ENCODE measurements around the gene AFP. TPM values are rescaled to one million over a fixed set of nuclear protein-coding genes. Genes with fewer than 3 reads are reported as not detected.

The AFP gene
- total RNA-seq, 1 experiment from 2014 or later: 4.9 TPM

DNA sequence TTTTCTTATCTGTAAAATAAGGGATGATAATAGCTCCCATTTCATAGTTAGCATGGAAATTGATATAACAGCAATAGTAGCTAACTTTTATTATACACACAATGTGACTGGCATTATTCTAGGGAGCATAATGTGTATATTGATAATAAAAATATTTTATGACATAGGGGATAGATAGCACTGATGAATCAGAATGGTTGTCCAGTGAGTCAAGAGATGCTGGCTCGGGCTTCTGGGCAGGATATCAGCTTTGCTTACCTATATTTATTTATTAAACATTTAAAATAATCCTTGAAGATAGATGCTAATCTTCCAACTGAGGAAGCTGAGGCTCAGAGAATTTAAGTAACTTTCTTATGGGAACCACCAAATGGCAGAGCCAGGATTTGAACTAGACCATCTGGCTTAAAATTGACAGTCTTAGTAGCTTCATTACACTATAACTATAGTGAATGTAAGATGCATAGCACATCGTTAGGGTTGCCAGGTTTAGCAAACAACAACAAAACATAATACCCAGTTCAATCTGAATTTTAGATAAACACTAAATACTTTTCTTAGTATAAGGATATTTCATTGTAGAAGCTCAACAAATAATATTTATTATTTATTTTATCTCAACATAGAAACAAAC lies 2.7 kb downstream of the AFP start:
- Histone ChIP-seq H2BK5ac (ENCODE audit: insufficient read length, low read length) (no peak overlapping the region), H2AFZ (ENCODE audit: low read length) (no peak overlapping the region), H3K79me2 (ENCODE audit: insufficient read depth, low read length) (no peaks in the 10 kb centered on the region), H3K79me1 (ENCODE audit: insufficient read depth, low read depth, low read length, poor library complexity, severe bottlenecking) (no peaks in the 10 kb centered on the region), H3K18ac (ENCODE audit: insufficient read length, low read depth, low read length) (no peak overlapping the region), H4K8ac (replicated peaks; ENCODE audit: insufficient read length, low read depth, low read length) (no peak overlapping the region), H3T11ph (ENCODE audit: low read length) (no peak overlapping the region), H2BK12ac (ENCODE audit: insufficient read length, low read depth, low read length) (no peak overlapping the region), H4K5ac (ENCODE audit: insufficient read length, low read depth, low read length) (no peak overlapping the region), H3K4me2 (ENCODE audit: insufficient read depth, insufficient read length, low read length) (no peak overlapping the region), H3K27ac (ENCODE audit: insufficient read length, low read depth, low read length) (no peak overlapping the region), H3K27me3 (ENCODE audit: insufficient read depth, low read length) (no peaks in the 10 kb centered on the region), H3K14ac (ENCODE audit: insufficient read depth, low read length) (no peak overlapping the region), H2BK120ac (ENCODE audit: low read depth, low read length, poor library complexity, severe bottlenecking) (no peak overlapping the region), H2AK5ac (ENCODE audit: insufficient read length, low read length) (no peak overlapping the region), H3K56ac (ENCODE audit: insufficient read length, low read depth, low read length) (no peak overlapping the region), H4K91ac (ENCODE audit: insufficient read length, low read depth, low read length) (no peak overlapping the region), H3K4me1 (ENCODE audit: insufficient read depth, low read length) (no peaks in the 10 kb centered on the region), H4K20me1 (ENCODE audit: control insufficient read depth, insufficient read depth, insufficient read length) (no peaks in the 10 kb centered on the region), H3K9me3 (ENCODE audit: control insufficient read depth, low read depth, low read length) (no peaks in the 10 kb centered on the region), H2BK15ac (ENCODE audit: low read depth, low read length) (no peak overlapping the region), H3K23ac (ENCODE audit: insufficient read length, low read depth, low read length) (no peak overlapping the region), H3K23me2 (ENCODE audit: insufficient read length, low read depth, low read length, poor library complexity, severe bottlenecking) (no peaks in the 10 kb centered on the region), H3K9ac (ENCODE audit: extremely low read depth, insufficient read length, low read length) (no peak overlapping the region), H3K4ac (ENCODE audit: low read depth, low read length) (no peak overlapping the region), H2BK20ac (ENCODE audit: low read depth, low read length, poor library complexity, severe bottlenecking) (no peak overlapping the region)
- H3K36me3 Mint-ChIP-seq (ENCODE audit: insufficient read depth in 1 of 3, low read depth in 3 of 3): no peaks in the 10 kb centered on the region
- H3K4me3 Mint-ChIP-seq: no peak overlapping the region
- no peak for DNase-seq
- TF ChIP-seq, protein P1, sequence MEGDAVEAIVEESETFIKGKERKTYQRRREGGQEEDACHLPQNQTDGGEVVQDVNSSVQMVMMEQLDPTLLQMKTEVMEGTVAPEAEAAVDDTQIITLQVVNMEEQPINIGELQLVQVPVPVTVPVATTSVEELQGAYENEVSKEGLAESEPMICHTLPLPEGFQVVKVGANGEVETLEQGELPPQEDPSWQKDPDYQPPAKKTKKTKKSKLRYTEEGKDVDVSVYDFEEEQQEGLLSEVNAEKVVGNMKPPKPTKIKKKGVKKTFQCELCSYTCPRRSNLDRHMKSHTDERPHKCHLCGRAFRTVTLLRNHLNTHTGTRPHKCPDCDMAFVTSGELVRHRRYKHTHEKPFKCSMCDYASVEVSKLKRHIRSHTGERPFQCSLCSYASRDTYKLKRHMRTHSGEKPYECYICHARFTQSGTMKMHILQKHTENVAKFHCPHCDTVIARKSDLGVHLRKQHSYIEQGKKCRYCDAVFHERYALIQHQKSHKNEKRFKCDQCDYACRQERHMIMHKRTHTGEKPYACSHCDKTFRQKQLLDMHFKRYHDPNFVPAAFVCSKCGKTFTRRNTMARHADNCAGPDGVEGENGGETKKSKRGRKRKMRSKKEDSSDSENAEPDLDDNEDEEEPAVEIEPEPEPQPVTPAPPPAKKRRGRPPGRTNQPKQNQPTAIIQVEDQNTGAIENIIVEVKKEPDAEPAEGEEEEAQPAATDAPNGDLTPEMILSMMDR (conservative IDR thresholded peaks at IDR 0.05): no peak
- no peaks in the 10 kb centered on the region for H3K4me1 Mint-ChIP-seq
- H3K27me3 Mint-ChIP-seq (ENCODE audit: low read depth): no peaks in the 10 kb centered on the region
- WGBS (ENCODE audit: extremely low coverage, insufficient read length, low lambda C conversion rate): no CpG with 5 or more reads among the region's 2 CpGs
- no peaks in the 10 kb centered on the region for H3K9me3 Mint-ChIP-seq
- no peak overlapping the region for H3K27ac Mint-ChIP-seq
